Measurements from ENCODE around the gene CCR5AS.

GRCh38 chr3:46456118-46456517, 49.3 kb upstream of the CCR5AS start:
- TF ChIP-seq CTCF (IDR thresholded peaks at IDR 0.05) (no peak), POLR2A (IDR thresholded peaks at IDR 0.05) (no peak), POLR2AphosphoS5 (IDR thresholded peaks at IDR 0.05) (no peak)
